Measurements from ENCODE around the gene RASA4B. TPM values are rescaled to one million over a fixed set of nuclear protein-coding genes. Genes with fewer than 3 reads are reported as not detected.
"Not testable (repeated sequence)": the region's sequence is repeated elsewhere in the genome, so short reads cannot be mapped to it uniquely, and the experiment has no call there.

Gene RASA4B
- total and polyA plus RNA-seq, 2 experiments from 2014 or later = 3.2 to 9.3 TPM

DNA sequence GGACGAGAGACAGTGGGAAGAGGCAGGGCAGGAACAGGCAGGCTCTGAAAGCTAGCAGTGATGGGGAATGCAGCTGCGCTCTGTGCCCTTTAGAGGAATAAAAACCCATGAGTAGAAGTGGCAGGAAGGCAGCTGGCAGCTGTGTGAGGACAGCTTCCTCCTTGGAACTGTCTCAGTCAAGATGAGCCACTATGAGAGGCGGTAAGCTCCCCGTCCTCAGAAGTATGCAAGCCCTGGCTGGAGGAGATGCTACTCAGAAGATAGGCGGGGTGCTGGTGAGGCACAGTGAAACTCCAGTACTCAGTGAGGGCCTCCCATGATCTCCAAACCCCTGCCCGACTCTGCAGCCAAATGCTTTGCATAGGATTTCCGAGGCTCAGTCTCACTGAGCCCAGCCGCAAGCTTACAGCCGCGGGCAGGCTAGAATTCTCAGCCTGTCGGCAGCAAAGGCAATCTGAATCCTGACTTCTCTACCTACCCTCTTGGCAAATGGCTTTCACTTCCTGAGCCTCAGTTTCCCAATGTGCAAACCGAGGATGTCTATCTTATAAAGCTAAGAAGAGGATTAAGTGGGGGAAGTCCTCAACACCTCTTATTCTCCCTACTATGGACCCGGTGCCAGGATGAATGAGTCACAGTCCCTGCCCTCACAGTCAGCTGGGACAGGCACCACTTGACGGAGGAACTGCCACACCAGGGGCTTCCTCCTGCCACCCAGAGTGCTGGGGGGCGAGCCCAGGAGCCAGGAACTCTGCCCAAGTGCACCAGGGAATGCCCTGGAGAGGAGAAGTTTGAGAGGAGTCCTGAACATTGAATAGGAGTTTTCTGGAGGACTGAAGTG, 2.5 kb downstream of the RASA4B start:
- H3K36me3 ChIP-seq (replicated peaks; ENCODE audit: insufficient read depth, low read depth); H2AFZ ChIP-seq; H3K9me3 ChIP-seq (ENCODE audit: low read depth); H3K9me2 ChIP-seq (replicated peaks; ENCODE audit: insufficient read depth); H3K79me2 ChIP-seq; DNase-seq (ENCODE audit: low spot score); H4K20me1 ChIP-seq (ENCODE audit: insufficient read depth, poor library complexity, severe bottlenecking); H3K4me3 ChIP-seq; H3K27me3 ChIP-seq; H3K27ac ChIP-seq; H3K4me1 ChIP-seq (ENCODE audit: insufficient read depth); H3K4me2 ChIP-seq: not testable (repeated sequence)
- 100% methylated on average over 2 of the region's 15 CpGs for WGBS (ENCODE audit: low lambda C conversion rate, missing lambda C conversion rate)

DNA sequence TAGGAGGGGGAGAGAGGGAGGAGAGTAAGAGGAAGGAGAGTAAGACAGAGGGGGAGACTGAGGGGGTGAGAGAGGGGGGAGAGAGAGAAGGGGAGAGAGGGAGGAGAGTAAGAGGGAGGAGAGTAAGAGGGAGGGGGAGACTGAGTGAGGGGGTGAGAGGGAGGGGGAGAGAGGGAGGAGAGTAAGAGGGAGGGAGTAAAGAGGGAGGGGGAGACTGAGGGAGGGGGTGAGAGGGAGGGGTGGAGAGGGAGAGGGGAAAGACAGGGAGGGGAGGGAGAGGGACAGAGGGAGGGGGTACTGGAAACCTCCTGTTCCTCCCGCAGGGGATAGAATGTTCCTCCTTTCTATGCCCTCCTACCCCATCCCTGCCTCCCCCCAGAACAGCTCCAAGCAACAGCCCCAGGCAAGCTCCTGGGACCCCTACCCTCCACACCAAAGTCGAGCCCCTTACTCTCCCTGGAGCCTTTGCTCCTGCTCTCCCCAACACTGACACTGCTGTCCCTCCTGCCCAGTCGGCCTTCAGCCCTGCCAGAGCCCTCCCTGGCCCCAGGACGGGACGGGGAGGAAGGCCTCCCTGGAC, 4.8 kb downstream of the RASA4B start:
- H3K4me2 ChIP-seq; H2AFZ ChIP-seq; H3K4me1 ChIP-seq (ENCODE audit: insufficient read depth); H3K27ac ChIP-seq; H4K20me1 ChIP-seq (ENCODE audit: insufficient read depth, poor library complexity, severe bottlenecking); H3K9me3 ChIP-seq (ENCODE audit: low read depth); H3K9me2 ChIP-seq (replicated peaks; ENCODE audit: insufficient read depth); H3K4me3 ChIP-seq; H3K79me2 ChIP-seq; H3K36me3 ChIP-seq (replicated peaks; ENCODE audit: insufficient read depth, low read depth); H3K27me3 ChIP-seq: not testable (repeated sequence)
- DNase-seq (ENCODE audit: low spot score) = peak; percentile 77
- WGBS (ENCODE audit: low lambda C conversion rate, missing lambda C conversion rate) = 40% methylated on average over 1 of the region's 5 CpGs

DNA sequence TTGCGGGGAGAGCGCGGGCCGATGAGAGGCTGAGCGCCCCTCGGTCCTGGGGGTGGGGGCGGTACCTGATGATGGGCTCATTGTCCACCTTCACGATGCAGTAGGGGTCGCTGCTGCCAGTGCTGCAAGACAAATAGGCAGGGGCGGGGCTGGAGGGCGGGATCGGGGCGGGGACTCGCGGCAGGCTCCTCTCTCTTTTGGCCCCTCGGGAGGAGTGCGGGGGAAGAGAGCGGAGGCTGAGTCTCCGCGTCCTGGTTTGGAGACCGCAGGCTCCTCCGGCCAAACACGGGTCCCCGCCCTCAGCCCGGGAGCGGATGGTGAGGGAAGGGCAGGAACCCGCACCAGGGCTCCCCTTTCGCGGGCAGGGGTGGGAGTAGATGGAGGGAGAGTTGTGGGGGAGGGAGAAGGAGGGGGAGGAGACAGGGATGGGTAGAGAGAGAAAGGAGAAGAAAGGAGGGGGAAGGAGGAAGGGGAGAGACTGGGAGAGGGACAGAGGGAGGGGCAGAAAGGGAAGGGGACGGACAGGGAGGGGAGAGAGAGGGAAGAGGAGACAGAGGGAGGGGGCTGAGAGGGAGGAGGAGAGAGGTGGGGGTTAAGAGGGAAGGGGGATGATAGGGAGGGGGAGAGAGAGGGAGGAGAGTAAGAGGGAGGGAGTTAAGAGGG, 5.6 kb downstream of the RASA4B start:
- not testable (repeated sequence) for H3K27me3 ChIP-seq; H2AFZ ChIP-seq; DNase-seq (ENCODE audit: low spot score); H3K27ac ChIP-seq; H3K9me3 ChIP-seq (ENCODE audit: low read depth); H3K36me3 ChIP-seq (replicated peaks; ENCODE audit: insufficient read depth, low read depth); H3K79me2 ChIP-seq; H3K4me1 ChIP-seq (ENCODE audit: insufficient read depth); H3K4me3 ChIP-seq; H4K20me1 ChIP-seq (ENCODE audit: insufficient read depth, poor library complexity, severe bottlenecking); H3K4me2 ChIP-seq; H3K9me2 ChIP-seq (replicated peaks; ENCODE audit: insufficient read depth)
- WGBS (ENCODE audit: low lambda C conversion rate, missing lambda C conversion rate) = no CpG with 5 or more reads among the region's 30 CpGs

DNA sequence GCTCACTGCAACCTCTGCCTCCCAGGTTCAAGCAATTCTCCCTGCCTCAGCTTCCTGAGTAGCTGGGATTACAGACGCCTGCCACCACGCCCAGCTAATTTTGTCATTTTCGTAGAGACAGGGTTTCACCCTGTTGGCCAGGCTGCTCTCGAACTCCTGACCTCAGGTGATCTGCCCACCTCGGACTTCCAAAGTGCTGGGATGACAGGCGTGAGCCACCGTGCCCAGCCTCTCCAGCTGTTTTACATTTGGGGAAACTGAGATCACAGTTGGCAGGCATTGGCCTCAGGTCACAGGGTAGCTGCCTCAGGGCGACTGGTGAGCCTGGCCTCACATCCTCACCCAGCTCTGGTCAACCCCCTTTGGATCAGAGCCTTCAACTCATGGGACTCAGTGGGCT, 7.0 kb downstream of the RASA4B start:
- not testable (repeated sequence) for H2AFZ ChIP-seq; H3K4me2 ChIP-seq; H3K4me1 ChIP-seq (ENCODE audit: insufficient read depth); H3K27ac ChIP-seq; H3K4me3 ChIP-seq; H3K9me3 ChIP-seq (ENCODE audit: low read depth); H3K9me2 ChIP-seq (replicated peaks; ENCODE audit: insufficient read depth); H3K27me3 ChIP-seq; DNase-seq (ENCODE audit: low spot score); H3K36me3 ChIP-seq (replicated peaks; ENCODE audit: insufficient read depth, low read depth); H4K20me1 ChIP-seq (ENCODE audit: insufficient read depth, poor library complexity, severe bottlenecking); H3K79me2 ChIP-seq
- 95% methylated on average over 5 of the region's 8 CpGs for WGBS (ENCODE audit: low lambda C conversion rate, missing lambda C conversion rate)

DNA sequence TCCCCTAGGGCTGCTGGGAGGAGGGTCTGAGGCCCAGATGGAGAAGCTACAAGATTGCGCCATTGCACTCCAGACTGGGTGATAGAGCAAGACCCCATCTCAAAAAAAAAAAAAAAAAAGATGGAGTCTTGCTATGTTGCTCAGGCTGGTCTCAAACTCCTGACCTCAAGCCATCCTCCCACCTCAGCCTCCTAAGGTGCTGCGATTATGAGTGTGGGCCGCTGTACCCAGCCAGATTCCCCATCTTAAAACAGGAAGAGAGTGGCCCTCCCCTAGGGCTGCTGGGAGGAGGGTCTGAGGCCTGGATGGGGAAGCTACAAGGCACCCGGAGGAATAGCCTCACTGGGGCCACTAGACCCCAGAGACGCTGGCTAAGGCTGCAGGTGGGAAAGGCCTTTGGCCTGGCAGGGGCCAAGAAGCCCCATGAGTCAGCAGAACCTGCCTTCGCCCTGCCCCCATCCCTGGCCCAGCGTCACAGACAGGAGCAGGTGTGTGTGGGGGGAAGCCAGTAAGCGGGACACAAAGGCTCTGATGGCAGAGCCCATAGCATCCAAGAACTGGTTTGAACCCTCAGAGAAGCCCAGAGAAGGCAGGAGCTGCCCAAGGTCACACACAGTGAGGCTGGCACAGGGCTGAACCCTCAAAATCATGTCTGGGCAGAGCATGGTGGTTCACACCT, 10.0 kb downstream of the RASA4B start:
- not testable (repeated sequence) for H3K9me3 ChIP-seq (ENCODE audit: low read depth); H4K20me1 ChIP-seq (ENCODE audit: insufficient read depth, poor library complexity, severe bottlenecking); DNase-seq (ENCODE audit: low spot score); H3K27me3 ChIP-seq; H3K4me1 ChIP-seq (ENCODE audit: insufficient read depth); H3K79me2 ChIP-seq; H3K36me3 ChIP-seq (replicated peaks; ENCODE audit: insufficient read depth, low read depth); H3K9me2 ChIP-seq (replicated peaks; ENCODE audit: insufficient read depth); H3K27ac ChIP-seq; H3K4me2 ChIP-seq; H2AFZ ChIP-seq; H3K4me3 ChIP-seq
- 85% methylated on average over 3 of the region's 8 CpGs for WGBS (ENCODE audit: low lambda C conversion rate, missing lambda C conversion rate)

DNA sequence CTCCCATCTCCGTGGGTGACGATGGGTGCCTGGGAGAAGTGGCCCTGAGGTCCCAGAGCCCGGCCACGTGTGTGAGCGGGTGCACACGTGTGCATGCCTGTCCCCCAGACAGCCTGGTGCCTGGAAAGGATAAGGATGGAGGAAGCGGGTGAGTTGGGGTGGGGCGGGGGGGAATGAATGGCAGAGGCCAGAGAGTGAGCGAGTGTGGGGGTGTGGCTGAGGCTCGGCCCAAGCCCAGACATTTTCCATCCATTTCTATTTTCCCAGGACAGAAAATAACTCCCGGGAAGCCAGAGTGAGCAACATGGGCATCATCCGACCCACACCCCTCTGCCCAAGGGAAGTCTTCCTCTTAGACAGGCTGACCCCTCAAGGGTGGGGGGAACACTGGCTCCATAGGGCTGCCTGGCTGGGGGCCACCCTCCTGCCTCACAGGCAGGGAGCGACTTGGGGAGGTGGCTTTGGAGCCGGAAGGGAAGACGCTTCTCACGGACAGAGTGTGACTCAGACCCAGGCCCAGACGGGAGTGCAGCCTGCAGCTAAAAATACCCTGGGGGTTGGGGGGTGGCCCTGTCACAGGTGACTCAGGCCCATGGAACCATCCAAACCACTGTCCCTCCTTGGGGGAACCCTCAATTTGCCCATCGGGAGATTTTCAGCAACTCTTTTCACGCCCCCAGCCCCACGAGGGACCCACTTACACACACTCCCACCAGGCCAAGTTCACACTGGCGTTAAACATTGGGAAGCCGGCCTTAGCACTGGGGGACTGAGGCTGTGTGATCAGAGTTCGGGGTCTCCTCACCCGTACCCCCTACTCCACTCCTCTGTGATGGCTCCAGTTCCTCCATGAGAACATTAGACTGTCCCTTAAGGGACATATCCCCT, 12.0 kb downstream of the RASA4B start:
- DNase-seq (ENCODE audit: low spot score); H3K9me3 ChIP-seq (ENCODE audit: low read depth); H3K4me1 ChIP-seq (ENCODE audit: insufficient read depth); H3K4me3 ChIP-seq; H3K79me2 ChIP-seq; H4K20me1 ChIP-seq (ENCODE audit: insufficient read depth, poor library complexity, severe bottlenecking); H3K27ac ChIP-seq; H2AFZ ChIP-seq; H3K9me2 ChIP-seq (replicated peaks; ENCODE audit: insufficient read depth); H3K4me2 ChIP-seq; H3K36me3 ChIP-seq (replicated peaks; ENCODE audit: insufficient read depth, low read depth); H3K27me3 ChIP-seq: not testable (repeated sequence)
- 86% methylated on average over 5 of the region's 24 CpGs for WGBS (ENCODE audit: low lambda C conversion rate, missing lambda C conversion rate)

DNA sequence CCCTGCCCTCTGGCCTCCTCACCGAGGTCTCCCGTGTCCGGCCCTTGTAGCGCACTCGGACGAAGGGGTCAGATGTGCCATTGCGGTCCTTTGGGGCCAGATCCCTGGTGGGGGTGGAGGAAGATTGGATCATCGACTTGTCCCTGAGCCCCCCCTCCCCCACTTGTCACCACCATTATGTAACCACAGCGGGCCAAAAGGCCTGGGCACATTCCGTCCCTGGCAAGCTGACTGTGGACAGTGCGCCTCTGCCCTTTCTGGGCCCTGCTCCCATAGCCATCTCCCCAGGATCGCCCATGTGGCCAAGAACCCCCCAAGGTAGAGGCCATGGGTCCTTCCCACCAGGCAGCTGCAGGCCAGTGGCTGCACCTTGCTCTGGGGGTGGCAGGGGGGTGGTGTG, 14.4 kb downstream of the RASA4B start:
- not testable (repeated sequence) for H3K36me3 ChIP-seq (replicated peaks; ENCODE audit: insufficient read depth, low read depth); DNase-seq (ENCODE audit: low spot score); H3K4me1 ChIP-seq (ENCODE audit: insufficient read depth); H3K27me3 ChIP-seq; H3K9me2 ChIP-seq (replicated peaks; ENCODE audit: insufficient read depth); H3K27ac ChIP-seq; H3K4me3 ChIP-seq; H3K9me3 ChIP-seq (ENCODE audit: low read depth); H2AFZ ChIP-seq; H3K79me2 ChIP-seq; H4K20me1 ChIP-seq (ENCODE audit: insufficient read depth, poor library complexity, severe bottlenecking); H3K4me2 ChIP-seq
- no CpG with 5 or more reads among the region's 12 CpGs for WGBS (ENCODE audit: low lambda C conversion rate, missing lambda C conversion rate)

DNA sequence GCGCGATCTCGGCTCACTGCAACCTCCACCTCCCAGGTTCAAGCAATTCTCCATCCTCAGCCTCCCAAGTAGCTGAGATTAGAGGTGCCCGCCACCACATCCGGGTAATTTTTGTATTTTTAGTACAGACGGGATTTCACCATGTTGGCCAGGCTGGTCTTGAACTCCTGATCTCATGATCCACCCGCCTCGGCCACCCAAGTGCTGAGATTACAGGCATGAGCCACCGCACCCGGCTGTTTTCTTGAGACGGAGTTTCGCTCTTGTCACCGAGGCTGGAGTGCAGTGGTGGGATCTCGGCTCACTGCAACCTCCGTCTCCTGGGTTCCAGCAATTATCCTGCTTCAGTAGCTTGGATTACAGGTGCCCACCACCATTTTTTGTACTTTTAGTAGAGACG, 19.3 kb downstream of the RASA4B start:
- not testable (repeated sequence) for H2AFZ ChIP-seq; H4K20me1 ChIP-seq (ENCODE audit: insufficient read depth, poor library complexity, severe bottlenecking); DNase-seq (ENCODE audit: low spot score); H3K9me2 ChIP-seq (replicated peaks; ENCODE audit: insufficient read depth); H3K27me3 ChIP-seq; H3K79me2 ChIP-seq; H3K4me3 ChIP-seq; H3K27ac ChIP-seq; H3K4me1 ChIP-seq (ENCODE audit: insufficient read depth); H3K9me3 ChIP-seq (ENCODE audit: low read depth); H3K36me3 ChIP-seq (replicated peaks; ENCODE audit: insufficient read depth, low read depth); H3K4me2 ChIP-seq
- 94% methylated on average over 10 of the region's 16 CpGs for WGBS (ENCODE audit: low lambda C conversion rate, missing lambda C conversion rate)
